GM13977 (cell line): ENCODE measurements around the gene TTYH1.

Source experiments
- DNase-seq: peaks from one replicate; pipeline ENCODE4 v3.0.0; 2012; ENCODE audit warnings: low spot score
- CTCF ChIP-seq: IDR thresholded peaks from 2 replicates; pipeline ENCODE4 v1.5.1; 2012; ENCODE audit warnings: mild to moderate bottlenecking, control low read depth; ENCODE audit not compliant: insufficient read depth; ENCODE audit errors: extremely low read depth, missing control alignments
- in situ Hi-C: fragments of 300-500 bp; cut with MboI; formaldehyde crosslinking; loops from one replicate; pipeline ENCODE4 v1.12.0; 2022; ENCODE audit warnings: low sequenced_read_pairs, low pct_unique_long_range_greater_than_20kb, mixed read lengths, inconsistent platforms; ENCODE audit not compliant: unreplicated experiment

Gene TTYH1

GRCh38 chr19:54424201-54424600 is 8.9 kb downstream of the TTYH1 start:
- DNase-seq = no peak
- TF ChIP-seq CTCF = no peak
- in situ Hi-C loops = no loop called here

- in situ Hi-C loops = no loop called here
- TF ChIP-seq CTCF = no peak
- DNase-seq = no peak
These were observed 9.6 kb downstream of the TTYH1 start for GRCh38 chr19:54424660-54425381.

GRCh38 chr19:54425382-54425723 is 10.1 kb downstream of the TTYH1 start:
- no peak for TF ChIP-seq CTCF
- in situ Hi-C loops = no loop called here
- DNase-seq = no peak

- in situ Hi-C loops = no loop called here
- TF ChIP-seq CTCF = no peak
- DNase-seq = peak; percentile 19
These were observed 11.1 kb downstream of the TTYH1 start for GRCh38 chr19:54426291-54426931.

GRCh38 chr19:54427586-54427985 is 12.3 kb downstream of the TTYH1 start:
- no peak for TF ChIP-seq CTCF
- in situ Hi-C loops = no loop called here
- no peak for DNase-seq

GRCh38 chr19:54428323-54429175 is 13.3 kb downstream of the TTYH1 start:
- DNase-seq = no peak
- in situ Hi-C loops = no loop called here
- no peak for TF ChIP-seq CTCF
